Cardiac fibroblast (primary cell): Measurements from ENCODE around the gene PREX1.

Experiments used
- DNase-seq, 2 donors: peaks; one replicate each; pipeline versions ENCODE4 v3.0.0 to v3.0.0-alpha.2; 2010; ENCODE audit warnings: low read depth in 2 of 2
- H3K4me3 ChIP-seq, 2 donors: replicated peaks in 1 of 2; 1 replicate in 1 of 2; 2 replicates in 1 of 2; pipeline ENCODE4 v1.5.1; 2011; ENCODE audit warnings: low read depth in 2 of 2, low read length in 2 of 2, mild to moderate bottlenecking in 2 of 2, moderate library complexity in 1 of 2
- TF ChIP-seq, protein P1 (sequence below): IDR thresholded peaks from one replicate; pipeline ENCODE4 v1.5.1; 2011; ENCODE audit warnings: low read depth, mild to moderate bottlenecking, low read length, inconsistent platforms

Gene PREX1

DNA sequence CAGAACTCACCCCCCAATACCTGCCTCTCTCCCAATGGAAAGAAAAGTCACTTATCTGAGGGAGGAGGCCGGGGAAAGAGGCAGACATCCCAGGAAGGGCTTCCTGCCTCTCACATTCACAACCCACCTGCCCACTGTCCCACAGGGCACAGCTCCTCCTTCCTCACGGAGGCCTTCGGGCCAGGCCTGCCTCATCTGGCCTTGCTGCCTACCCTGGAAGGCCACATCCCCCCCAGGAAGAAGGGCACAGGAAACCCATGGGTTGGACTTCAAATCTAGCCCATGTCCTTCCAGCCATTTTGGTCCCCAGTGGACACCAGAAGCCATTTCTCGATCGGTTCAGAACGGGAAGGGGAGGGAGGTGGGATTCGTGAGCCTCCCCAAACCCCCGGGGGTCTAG is 162.0 kb downstream of the PREX1 start:
- DNase-seq, result no peak
- TF ChIP-seq, protein P1, sequence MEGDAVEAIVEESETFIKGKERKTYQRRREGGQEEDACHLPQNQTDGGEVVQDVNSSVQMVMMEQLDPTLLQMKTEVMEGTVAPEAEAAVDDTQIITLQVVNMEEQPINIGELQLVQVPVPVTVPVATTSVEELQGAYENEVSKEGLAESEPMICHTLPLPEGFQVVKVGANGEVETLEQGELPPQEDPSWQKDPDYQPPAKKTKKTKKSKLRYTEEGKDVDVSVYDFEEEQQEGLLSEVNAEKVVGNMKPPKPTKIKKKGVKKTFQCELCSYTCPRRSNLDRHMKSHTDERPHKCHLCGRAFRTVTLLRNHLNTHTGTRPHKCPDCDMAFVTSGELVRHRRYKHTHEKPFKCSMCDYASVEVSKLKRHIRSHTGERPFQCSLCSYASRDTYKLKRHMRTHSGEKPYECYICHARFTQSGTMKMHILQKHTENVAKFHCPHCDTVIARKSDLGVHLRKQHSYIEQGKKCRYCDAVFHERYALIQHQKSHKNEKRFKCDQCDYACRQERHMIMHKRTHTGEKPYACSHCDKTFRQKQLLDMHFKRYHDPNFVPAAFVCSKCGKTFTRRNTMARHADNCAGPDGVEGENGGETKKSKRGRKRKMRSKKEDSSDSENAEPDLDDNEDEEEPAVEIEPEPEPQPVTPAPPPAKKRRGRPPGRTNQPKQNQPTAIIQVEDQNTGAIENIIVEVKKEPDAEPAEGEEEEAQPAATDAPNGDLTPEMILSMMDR, result no peak

DNA sequence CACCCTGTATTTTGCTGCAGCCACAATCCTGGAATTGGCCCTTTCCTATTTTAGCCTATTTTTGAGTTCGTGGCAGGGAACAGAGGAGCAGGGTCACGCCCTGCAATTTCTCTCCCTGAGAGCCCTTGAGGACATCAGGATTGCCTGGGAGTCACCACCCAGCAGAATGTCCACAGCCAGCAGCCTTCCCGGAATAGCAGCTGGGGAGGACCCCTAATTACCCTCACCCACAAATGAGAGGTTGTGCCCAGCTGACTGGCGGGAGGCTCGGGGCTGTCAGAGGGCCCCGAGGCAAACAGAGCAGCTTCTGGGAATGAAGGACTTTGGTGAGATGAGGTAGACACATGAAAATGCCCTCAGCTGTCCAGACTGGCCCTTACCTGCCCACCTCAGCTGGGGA is 165.1 kb downstream of the PREX1 start:
- H3K4me3 ChIP-seq, result no peak overlapping the region
- no peak for DNase-seq
- TF ChIP-seq, protein P1, result no peak

More for the DNA sequence above, 162.0 kb downstream of the PREX1 start:
- H3K4me3 ChIP-seq, result no peak overlapping the region

DNA sequence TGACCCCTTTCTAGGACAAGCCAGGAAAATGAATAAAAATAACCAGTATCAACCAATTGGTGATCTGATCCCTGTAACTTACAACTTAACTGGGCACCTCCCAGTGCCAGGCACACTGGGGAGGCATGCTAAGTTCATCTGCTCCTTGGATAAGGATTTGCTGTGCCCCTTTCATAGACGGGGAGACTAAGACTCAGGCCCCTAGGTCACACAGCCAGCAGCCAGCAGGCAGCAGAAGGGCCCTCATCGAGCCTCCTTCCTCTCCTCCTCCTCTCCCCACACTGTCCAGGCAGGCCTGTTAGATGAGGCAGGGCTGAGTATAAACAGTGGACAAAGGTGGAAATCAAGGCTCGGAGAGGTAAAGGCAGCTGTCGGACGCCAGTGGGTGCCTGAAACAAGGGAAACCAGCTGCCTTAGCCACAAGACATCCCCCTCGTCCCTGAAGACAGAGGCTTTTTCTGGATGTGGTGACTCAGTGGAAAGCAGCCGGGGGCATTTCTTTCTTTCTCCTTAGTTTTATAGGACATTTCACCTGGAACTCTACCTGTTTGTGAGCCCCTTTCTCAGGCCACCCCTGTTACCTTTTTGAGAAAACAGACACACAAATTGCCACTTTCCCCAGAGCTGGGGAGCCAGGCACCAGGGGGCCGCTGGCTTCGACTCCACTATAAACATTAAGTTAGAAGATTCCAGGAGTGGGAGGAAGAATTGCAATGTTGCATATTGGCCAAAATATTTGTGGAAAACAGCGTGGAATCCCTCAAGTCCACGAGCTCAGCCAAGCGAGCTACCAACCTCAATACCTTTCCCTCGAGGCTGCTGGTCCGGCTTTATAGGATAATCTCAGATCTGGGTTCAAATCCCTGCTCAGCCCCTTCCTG is 166.0 kb downstream of the PREX1 start:
- no peak for DNase-seq
- TF ChIP-seq, protein P1, result no peak

DNA sequence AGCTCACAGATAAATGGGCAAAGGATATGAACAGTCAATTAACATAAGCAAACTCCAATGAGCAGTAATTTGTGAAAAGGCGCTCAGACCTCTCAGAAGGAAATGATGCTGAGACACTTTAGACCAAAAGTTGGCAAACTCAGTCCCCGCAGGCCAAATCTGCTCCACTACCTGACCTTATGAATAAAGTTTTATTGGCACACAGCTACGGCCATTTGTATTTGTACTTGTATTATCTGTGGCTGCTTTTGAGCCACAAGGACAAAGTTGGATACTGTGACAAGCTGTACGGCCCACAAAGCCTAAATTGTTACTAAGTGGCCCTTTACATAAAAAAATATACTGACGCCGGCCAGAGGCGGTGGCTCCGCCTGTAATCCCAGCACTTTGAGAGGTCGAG is 167.0 kb downstream of the PREX1 start:
- TF ChIP-seq, protein P1, result no peak
- no peak overlapping the region for H3K4me3 ChIP-seq
- DNase-seq, result no peak

More for the DNA sequence above, 166.0 kb downstream of the PREX1 start:
- H3K4me3 ChIP-seq, result no peak overlapping the region

DNA sequence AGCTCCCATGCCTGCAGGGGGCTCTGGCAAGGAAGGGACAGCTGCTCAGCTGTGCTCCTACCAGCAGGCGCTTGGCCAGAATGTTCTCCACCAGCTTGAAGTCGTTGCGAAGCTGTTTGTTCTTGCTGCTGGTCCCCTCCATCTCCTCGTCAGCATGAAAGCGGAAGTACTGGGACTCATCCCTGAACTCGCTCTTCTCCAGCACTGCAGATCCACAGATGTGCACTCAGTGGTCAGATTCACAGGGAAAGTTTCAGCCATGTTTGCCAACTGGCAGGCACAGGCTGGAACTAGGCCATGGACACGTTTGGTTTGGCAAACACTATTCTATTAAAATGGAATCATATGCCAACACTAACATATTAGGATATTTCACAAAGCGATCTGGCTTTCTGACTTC is 167.9 kb downstream of the PREX1 start:
- no peak for DNase-seq
- TF ChIP-seq, protein P1, result no peak
- H3K4me3 ChIP-seq, result no peak overlapping the region

DNA sequence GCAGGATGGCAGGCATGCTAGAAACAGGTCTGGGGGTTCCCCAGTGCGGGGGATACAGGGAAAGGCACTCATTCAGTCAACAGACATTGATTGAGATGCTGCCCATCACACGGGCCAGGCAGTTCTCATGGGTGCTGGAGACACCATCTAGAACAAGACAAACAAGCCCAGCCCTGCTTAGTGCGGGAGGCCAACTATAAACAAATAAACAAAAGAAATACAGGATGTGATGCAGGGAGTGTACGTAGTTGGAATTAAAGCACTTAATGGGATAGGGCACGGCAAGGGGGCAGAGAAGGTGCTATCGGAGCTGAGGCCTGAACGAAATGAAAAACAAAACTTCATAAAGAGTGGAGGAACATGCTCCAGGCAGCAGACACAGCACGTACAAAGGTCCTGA is 169.3 kb downstream of the PREX1 start:
- no peak for DNase-seq
- no peak overlapping the region for H3K4me3 ChIP-seq
- TF ChIP-seq, protein P1, result no peak

DNA sequence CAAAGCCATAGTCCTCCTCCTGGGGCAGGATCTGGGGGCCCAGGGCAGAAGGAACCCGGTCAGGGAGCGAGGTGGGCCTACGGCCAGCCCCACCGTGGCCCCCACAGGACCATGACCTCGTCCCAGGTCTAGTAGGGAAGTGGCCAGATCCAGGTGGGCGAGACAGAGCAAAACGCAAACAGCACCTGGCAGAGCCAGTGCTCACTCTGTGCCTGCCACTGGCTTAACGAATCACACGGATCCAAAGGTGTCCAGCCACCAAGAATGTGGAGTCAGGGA is 169.7 kb downstream of the PREX1 start:
- H3K4me3 ChIP-seq, result no peak overlapping the region
- no peak for DNase-seq
- TF ChIP-seq, protein P1, result no peak
